Neuronal stem cell (in vitro differentiated cells): ENCODE measurements around the gene TMTC2.

Experiments used
- DNase-seq: peaks from one replicate; pipeline ENCODE4 v3.0.0-alpha.2; 2013; ENCODE audit warnings: low spot score
- H2AFZ ChIP-seq: one replicate; pipeline ENCODE4 v1.6.1; 2013; ENCODE audit warnings: mild to moderate bottlenecking, low read length, inconsistent platforms
- H2AK5ac ChIP-seq: 2 replicates; pipeline ENCODE4 v1.6.1; 2013; ENCODE audit warnings: low read depth, mild to moderate bottlenecking, inconsistent platforms, low read length, moderate library complexity, mixed read lengths
- H2BK120ac ChIP-seq: 2 replicates; pipeline ENCODE4 v1.6.1; 2013; ENCODE audit warnings: low read depth, mild to moderate bottlenecking, inconsistent platforms, low read length, moderate library complexity, mixed read lengths
- H2BK12ac ChIP-seq: one replicate; pipeline ENCODE4 v1.6.1; 2013; ENCODE audit warnings: low read length, inconsistent platforms
- H2BK15ac ChIP-seq: 2 replicates; pipeline ENCODE4 v1.6.1; 2013; ENCODE audit warnings: mild to moderate bottlenecking, low read length, inconsistent platforms, mixed read lengths
- H2BK5ac ChIP-seq: one replicate; pipeline ENCODE4 v1.6.1; 2013; ENCODE audit warnings: inconsistent platforms, mild to moderate bottlenecking, low read length, moderate library complexity
- H3K14ac ChIP-seq: one replicate; pipeline ENCODE4 v1.6.1; 2013; ENCODE audit warnings: low read length, inconsistent platforms
- H3K18ac ChIP-seq: 2 replicates; pipeline ENCODE4 v1.6.1; 2013; ENCODE audit warnings: low read length, inconsistent platforms
- H3K23ac ChIP-seq: 2 replicates; pipeline ENCODE4 v1.6.1; 2013; ENCODE audit warnings: low read depth, mild to moderate bottlenecking, mixed read lengths, low read length, inconsistent platforms; ENCODE audit not compliant: poor library complexity
- H3K27ac ChIP-seq: replicated peaks from 3 replicates; pipeline ENCODE4 v1.5.1; 2013; ENCODE audit warnings: low read length, inconsistent platforms
- H3K27me3 ChIP-seq, 3 experiments: 2 replicates each; pipeline ENCODE4 v1.6.1; 2013; ENCODE audit warnings: low read length in 3 of 3, mild to moderate bottlenecking in 2 of 3, inconsistent platforms in 1 of 3, low read depth in 1 of 3, mixed read lengths in 1 of 3, moderate library complexity in 1 of 3; ENCODE audit not compliant: control insufficient read depth in 3 of 3, insufficient read depth in 3 of 3
- H3K36me3 ChIP-seq, 2 donors: replicated peaks in 1 of 2; 2 replicates each; pipeline ENCODE4 v1.6.1; 2013; ENCODE audit warnings: low read length in 2 of 2; ENCODE audit not compliant: control insufficient read depth in 2 of 2, insufficient read depth in 2 of 2
- H3K4ac ChIP-seq: 2 replicates; pipeline ENCODE4 v1.6.1; 2013; ENCODE audit warnings: inconsistent platforms, mild to moderate bottlenecking, low read length, moderate library complexity
- H3K4me1 ChIP-seq, 2 donors: 1 replicate in 1 of 2; 2 replicates in 1 of 2; pipeline ENCODE4 v1.6.1; 2013; ENCODE audit warnings: low read length in 2 of 2, low read depth in 1 of 2; ENCODE audit not compliant: control insufficient read depth in 2 of 2, insufficient read depth in 1 of 2
- H3K4me2 ChIP-seq: one replicate; pipeline ENCODE4 v1.6.1; 2013; ENCODE audit warnings: mild to moderate bottlenecking, low read length, inconsistent platforms; ENCODE audit not compliant: insufficient read depth, poor library complexity, severe bottlenecking
- H3K4me3 ChIP-seq, 2 donors: 2 replicates each; pipeline ENCODE4 v1.5.1; 2013; ENCODE audit warnings: low read length in 2 of 2, mild to moderate bottlenecking in 2 of 2, inconsistent platforms in 1 of 2, moderate library complexity in 1 of 2
- H3K79me1 ChIP-seq: one replicate; pipeline ENCODE4 v1.6.1; 2013; ENCODE audit warnings: low read depth, mild to moderate bottlenecking, inconsistent platforms, low read length, moderate library complexity
- H3K9ac ChIP-seq: one replicate; pipeline ENCODE4 v1.6.1; 2013; ENCODE audit warnings: mild to moderate bottlenecking, low read depth, low read length, inconsistent platforms; ENCODE audit not compliant: poor library complexity
- H3K9me3 ChIP-seq, 2 donors: replicated peaks in 1 of 2; 2 replicates each; pipeline versions ENCODE3 to v1.6.1; 2013; ENCODE audit warnings: low read length in 2 of 2, mild to moderate bottlenecking in 2 of 2, inconsistent platforms in 1 of 2, low read depth in 1 of 2, mixed read lengths in 1 of 2, moderate library complexity in 1 of 2; ENCODE audit not compliant: control insufficient read depth in 2 of 2, insufficient read depth in 1 of 2
- H4K8ac ChIP-seq: one replicate; pipeline ENCODE4 v1.6.1; 2013; ENCODE audit warnings: low read depth, mild to moderate bottlenecking, inconsistent platforms, low read length, moderate library complexity
- H4K91ac ChIP-seq: one replicate; pipeline ENCODE4 v1.6.1; 2013; ENCODE audit warnings: low read length, low read depth, mild to moderate bottlenecking, inconsistent platforms; ENCODE audit not compliant: poor library complexity
- WGBS, 2 donors: extraction: QIAGEN DNeasy Blood & Tissue Kit; methylation state at CpG; one replicate each; pipeline ENCODE4 v1.1.7; 2013; ENCODE audit warnings: missing lambda C conversion rate in 2 of 2, mixed read lengths in 1 of 2; ENCODE audit not compliant: insufficient read length in 2 of 2, insufficient replicate concordance in 1 of 2; ENCODE audit errors: extremely low coverage in 2 of 2; 5-methylcytosine and 5-hydroxymethylcytosine counted together

Gene TMTC2

GRCh38 chr12:82923935-82924334, 237.2 kb downstream of the TMTC2 start:
- no peaks in the 10 kb centered on the region for H3K79me1 ChIP-seq
- no peak overlapping the region for H3K9ac ChIP-seq
- no peak overlapping the region for H2BK5ac ChIP-seq
- H2BK120ac ChIP-seq = no peak overlapping the region
- no peak overlapping the region for H4K91ac ChIP-seq
- H3K27me3 ChIP-seq = no peaks in the 10 kb centered on the region
- no peaks in the 10 kb centered on the region for H3K9me3 ChIP-seq
- H3K27ac ChIP-seq = no peak overlapping the region
- H3K4me2 ChIP-seq = no peak overlapping the region
- H3K4me1 ChIP-seq = no peaks in the 10 kb centered on the region
- H3K4ac ChIP-seq = no peak overlapping the region
- H2AFZ ChIP-seq = no peak overlapping the region
- H2BK12ac ChIP-seq = no peak overlapping the region
- H3K18ac ChIP-seq = no peak overlapping the region
- no peak overlapping the region for H3K23ac ChIP-seq
- H4K8ac ChIP-seq = no peak overlapping the region
- WGBS, 2 donors = no CpG with 5 or more reads among the region's 1 CpG
- DNase-seq = no peak
- no peak overlapping the region for H2BK15ac ChIP-seq
- H3K4me3 ChIP-seq = no peak overlapping the region
- H2AK5ac ChIP-seq = no peak overlapping the region
- no peak overlapping the region for H3K14ac ChIP-seq
- H3K36me3 ChIP-seq = peaks cover 0 to 25% of the 10 kb centered on the region in 2 donors

- Histone ChIP-seq H3K27ac (no peak overlapping the region), H4K91ac (no peak overlapping the region), H3K79me1 (no peaks in the 10 kb centered on the region), H3K27me3 (no peaks in the 10 kb centered on the region), H2BK120ac (no peak overlapping the region), H3K4ac (no peak overlapping the region), H3K4me3 (no peak overlapping the region), H3K18ac (no peak overlapping the region), H4K8ac (no peak overlapping the region), H2AFZ (no peak overlapping the region), H3K9ac (no peak overlapping the region), H3K36me3 (peaks cover 0 to 32% of the 10 kb centered on the region in 2 donors), H2BK5ac (no peak overlapping the region), H2BK15ac (no peak overlapping the region), H3K9me3 (no peaks in the 10 kb centered on the region), H3K14ac (no peak overlapping the region), H3K23ac (no peak overlapping the region), H2AK5ac (no peak overlapping the region), H2BK12ac (no peak overlapping the region), H3K4me2 (no peak overlapping the region), H3K4me1 (no peaks in the 10 kb centered on the region)
- no CpG with 5 or more reads among the region's 3 CpGs for WGBS, 2 donors
- no peak for DNase-seq
These were observed 239.9 kb downstream of the TMTC2 start for GRCh38 chr12:82926630-82927029.

- Histone ChIP-seq H2BK12ac (no peak overlapping the region), H4K91ac (no peak overlapping the region), H3K27me3 (no peaks in the 10 kb centered on the region), H2BK5ac (no peak overlapping the region), H3K79me1 (no peaks in the 10 kb centered on the region), H3K4ac (no peak overlapping the region), H3K14ac (no peak overlapping the region), H3K9me3 (no peaks in the 10 kb centered on the region), H4K8ac (no peak overlapping the region), H2BK15ac (no peak overlapping the region), H3K23ac (no peak overlapping the region), H3K4me1 (no peaks in the 10 kb centered on the region), H2AFZ (no peak overlapping the region), H3K9ac (no peak overlapping the region), H3K36me3 (peaks cover 0 to 40% of the 10 kb centered on the region in 2 donors), H2AK5ac (no peak overlapping the region), H3K27ac (no peak overlapping the region), H3K4me3 (no peak overlapping the region), H2BK120ac (no peak overlapping the region), H3K18ac (no peak overlapping the region), H3K4me2 (no peak overlapping the region)
- no CpG with 5 or more reads among the region's 3 CpGs for WGBS, 2 donors
- DNase-seq = no peak
These were observed 243.6 kb downstream of the TMTC2 start for GRCh38 chr12:82930301-82930700.

- Histone ChIP-seq H2AK5ac (no peak overlapping the region), H4K8ac (no peak overlapping the region), H3K23ac (no peak overlapping the region), H3K4ac (no peak overlapping the region), H4K91ac (no peak overlapping the region), H3K4me2 (no peak overlapping the region), H3K9me3 (no peaks in the 10 kb centered on the region), H2BK12ac (no peak overlapping the region), H3K27ac (no peak overlapping the region), H3K4me1 (no peaks in the 10 kb centered on the region), H3K18ac (no peak overlapping the region), H3K79me1 (no peaks in the 10 kb centered on the region), H3K4me3 (no peak overlapping the region), H2BK120ac (no peak overlapping the region), H3K9ac (no peak overlapping the region), H3K27me3 (no peaks in the 10 kb centered on the region), H2BK5ac (no peak overlapping the region), H2AFZ (peak overlapping the region; percentile 48), H2BK15ac (no peak overlapping the region), H3K14ac (no peak overlapping the region), H3K36me3 (peaks cover 0 to 37% of the 10 kb centered on the region in 2 donors)
- DNase-seq = peak; percentile 6
- WGBS, 2 donors = no CpG with 5 or more reads among the region's 5 CpGs
These were observed 244.8 kb downstream of the TMTC2 start for GRCh38 chr12:82931349-82932116.
